Hematopoietic multipotent progenitor cell treated with erythropoietin and hydrocortisone succinate and interleukin-3 and kit ligand, for 4 days (in vitro differentiated cells): ENCODE data around the gene LIPF.
"Not testable (repeated sequence)": the region's sequence is repeated elsewhere in the genome, so short reads cannot be mapped to it uniquely, and the experiment has no call there.

Source experiments
- DNase-seq: peaks from one replicate; pipeline ENCODE4 v3.0.0-alpha.2; 2015

LIPF gene, protein sequence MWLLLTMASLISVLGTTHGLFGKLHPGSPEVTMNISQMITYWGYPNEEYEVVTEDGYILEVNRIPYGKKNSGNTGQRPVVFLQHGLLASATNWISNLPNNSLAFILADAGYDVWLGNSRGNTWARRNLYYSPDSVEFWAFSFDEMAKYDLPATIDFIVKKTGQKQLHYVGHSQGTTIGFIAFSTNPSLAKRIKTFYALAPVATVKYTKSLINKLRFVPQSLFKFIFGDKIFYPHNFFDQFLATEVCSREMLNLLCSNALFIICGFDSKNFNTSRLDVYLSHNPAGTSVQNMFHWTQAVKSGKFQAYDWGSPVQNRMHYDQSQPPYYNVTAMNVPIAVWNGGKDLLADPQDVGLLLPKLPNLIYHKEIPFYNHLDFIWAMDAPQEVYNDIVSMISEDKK

DNA sequence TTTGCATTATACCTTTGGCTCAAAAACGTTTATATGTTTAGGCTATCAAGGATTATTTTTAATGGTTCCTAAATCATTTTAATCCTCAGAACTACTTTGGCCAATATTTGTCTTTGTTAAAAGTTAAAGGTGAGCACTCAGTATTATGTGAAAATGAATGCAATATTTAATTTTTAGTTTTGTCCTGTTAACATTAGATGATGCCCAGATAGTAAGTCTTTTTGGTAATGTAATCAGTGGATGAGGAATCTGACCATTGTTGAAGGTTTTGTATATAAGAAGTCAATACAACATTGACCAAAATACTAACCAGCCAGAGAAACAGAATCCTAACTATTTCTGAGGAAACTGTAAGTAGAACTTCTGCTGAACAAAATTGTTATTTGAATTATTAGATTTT is at the start of gene LIPF:
Gene LIPF, plus strand, starts transcription at position 301 of the 400 bp plus-strand sequence. CDS start 2,856 bp downstream, outside the sequence.
- no peak for DNase-seq

DNA sequence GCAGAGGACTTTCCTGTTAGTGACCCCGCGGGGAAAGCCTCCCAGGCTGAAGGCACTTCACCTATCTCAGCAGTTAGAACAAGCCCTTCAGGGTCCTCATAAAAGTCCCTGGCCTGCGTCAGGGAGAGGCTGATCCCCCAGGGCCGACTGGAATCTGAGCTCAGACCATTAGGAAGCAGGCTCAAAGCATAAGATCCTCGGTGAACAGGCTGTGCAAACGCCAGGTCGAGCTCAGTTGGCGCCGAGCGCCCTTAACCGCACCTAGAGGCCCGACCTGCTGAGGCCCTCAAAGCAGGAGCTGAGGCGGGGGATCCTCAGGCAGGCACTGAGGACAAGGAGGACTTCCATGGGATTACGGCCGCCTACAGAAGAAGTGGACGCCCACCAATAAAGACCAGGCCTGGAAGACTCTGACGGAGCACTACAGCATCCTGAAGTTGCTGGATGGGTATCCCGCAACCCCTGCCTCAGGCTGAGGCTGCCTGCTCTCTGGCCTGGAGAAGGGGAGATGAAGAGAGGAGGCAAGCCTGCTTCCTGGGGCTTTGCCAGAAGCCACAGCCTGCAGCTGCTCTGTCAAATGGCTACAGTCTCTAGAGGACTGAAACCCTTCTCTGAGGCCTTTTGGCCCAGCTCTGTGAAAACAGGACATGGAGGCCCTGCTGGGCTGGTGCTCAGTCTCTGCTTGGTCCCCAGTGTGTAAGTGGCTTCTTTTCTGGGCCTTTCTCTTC is 47.8 kb upstream of the LIPF start:
- DNase-seq = no peak

DNA sequence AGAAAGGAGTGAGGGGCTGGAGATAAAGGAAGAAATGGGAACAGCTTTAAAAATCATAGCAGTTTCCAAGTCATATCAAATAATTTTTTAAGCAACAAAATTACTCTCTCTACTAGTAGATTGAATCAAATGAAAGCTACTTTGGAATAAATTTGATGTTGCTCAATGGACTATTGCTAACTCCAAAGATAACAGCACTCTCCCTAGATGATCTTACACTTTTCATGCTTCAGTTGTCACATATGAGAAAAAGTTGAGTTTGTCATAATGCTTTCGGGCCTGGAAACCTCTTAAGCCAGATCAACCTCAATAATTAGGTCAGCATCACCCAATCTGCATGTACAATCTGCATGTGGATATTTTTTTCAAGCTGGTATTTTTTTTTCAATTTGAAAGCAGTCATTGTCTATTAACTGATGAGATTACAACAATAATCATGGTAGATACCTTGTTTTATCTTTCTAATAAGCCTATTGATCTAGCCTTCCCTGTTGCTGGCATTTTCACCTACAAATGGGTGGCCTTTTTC is 46.4 kb upstream of the LIPF start:
- no peak for DNase-seq

DNA sequence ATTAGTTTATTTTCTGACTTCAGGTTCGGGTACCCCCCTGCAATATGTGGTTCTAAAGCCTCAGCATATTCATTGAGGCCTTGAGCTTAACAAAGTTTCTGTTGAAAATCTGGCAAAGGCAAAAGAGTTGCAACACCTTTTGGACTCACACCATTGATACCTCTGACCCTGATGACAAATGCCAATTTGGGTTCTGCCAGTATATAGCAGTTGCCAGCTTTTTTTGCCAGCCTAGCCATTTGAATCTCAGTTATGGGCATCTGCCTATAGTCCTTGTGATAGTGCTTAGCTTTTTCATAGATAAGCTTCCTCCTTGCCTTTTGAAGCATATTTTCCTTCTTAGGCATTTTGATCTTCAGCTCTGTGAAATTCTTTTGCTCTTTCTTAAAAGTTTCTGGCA is 45.7 kb upstream of the LIPF start:
- no peak for DNase-seq

DNA sequence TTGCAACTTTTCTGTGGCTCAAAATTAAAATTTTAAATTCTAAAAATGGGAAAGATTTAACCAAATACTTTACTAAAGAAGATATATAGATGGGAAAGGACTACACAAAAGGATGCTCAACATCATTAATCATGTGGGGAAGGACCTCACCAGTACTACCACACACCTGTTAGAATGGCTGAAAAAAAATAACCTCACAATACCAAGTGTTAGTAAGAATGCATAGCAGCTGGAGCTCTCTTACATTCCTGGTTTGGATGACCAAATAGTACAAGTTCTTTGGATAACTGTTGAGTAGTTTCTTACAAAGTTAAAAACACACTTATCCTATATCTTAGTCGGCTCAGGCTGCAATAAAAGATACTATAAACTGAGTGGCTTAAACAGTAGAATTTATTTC is 43.8 kb upstream of the LIPF start:
- no peak for DNase-seq

DNA sequence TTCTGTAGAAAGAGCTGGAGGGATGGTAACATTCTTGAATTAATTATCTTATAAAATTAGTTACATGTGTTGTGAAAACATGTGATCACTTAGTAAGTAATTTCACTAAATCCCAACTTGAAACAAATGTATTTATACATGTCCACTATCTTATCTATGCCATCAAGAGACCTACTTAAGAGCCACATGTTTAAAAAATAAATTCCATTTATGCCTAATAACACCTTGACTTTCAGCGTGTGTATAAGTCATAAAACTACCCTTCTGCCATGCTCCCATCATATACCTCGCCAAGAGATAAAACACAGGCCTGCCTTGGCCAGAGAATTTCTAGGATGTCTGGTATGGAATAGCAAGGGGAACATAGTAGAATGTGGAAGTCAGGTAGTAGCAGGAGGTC is 40.4 kb upstream of the LIPF start:
- DNase-seq = no peak

DNA sequence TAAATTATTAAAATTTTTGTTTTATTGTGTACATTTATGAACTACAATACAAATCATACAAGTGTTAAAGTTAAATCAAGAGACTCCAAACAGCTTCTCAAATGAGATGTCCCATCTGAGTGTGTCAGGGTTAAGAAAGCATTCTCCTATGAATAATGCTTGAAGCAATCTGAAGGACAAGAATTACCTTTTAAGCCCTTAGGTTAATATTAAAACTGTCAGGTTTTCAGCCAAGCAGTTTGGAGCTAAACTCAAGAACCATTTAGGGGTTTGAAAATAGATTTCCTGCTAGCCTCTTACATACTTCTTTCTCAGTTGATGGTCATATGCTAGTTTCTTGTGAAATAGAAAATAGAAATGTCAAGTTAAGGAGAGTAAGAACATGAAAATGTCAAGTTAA is 39.4 kb upstream of the LIPF start:
- DNase-seq = no peak

DNA sequence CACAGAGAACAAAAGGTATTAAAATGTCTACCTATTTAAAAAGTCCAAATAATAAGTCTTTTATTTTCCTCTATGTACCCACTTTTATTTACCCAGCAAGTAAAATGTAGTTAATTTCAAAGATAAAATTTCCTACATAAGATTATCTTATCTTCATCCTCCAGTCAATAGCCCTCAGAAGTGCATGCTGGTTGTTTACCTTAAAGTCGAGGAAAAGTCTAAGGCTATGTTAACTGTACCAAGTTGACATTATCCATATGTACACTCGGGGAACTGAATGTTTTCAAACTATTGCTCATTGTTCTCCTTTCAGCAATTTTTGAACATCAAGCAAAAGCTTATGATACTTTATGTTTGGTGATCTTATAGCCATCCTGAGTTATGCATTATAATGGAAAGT is 24.1 kb upstream of the LIPF start:
- no peak for DNase-seq

DNA sequence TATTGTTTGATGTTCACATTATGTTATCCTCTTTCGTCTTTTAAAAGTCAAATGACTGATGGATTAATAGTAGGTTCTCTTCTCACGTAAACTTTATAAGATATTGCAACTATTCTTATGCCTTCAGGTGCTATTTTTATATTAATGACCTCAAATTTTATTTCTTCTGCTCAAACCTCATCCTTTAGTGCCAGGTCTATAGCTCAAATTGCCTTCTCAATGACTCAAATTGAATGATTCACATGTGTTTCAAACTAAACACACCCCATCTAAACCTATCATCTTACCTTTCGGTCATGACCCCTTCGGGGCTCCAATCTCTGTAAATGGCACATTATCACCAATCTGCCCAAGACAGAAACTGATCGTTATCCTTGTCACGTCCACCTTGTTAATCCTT is 22.0 kb upstream of the LIPF start:
- DNase-seq = no peak

DNA sequence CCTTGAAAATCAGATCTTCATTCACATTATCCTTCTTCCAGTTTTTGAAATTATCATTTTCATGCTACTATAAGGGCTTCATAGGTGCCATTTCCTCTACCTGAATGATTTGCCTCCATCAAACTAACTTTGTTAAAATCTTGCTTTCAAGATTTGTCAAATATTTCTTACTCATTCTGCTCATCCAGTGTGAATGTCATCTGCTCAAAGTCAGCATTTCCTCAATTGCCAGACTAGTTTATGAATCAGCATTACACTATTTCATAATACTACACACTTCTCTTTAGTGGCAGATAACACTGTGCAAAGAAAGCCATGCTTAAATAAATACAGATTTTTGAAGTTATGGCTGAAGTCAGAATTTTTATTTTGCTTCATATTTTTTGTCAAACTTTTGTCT is 21.3 kb upstream of the LIPF start:
- DNase-seq = peak; percentile 47

DNA sequence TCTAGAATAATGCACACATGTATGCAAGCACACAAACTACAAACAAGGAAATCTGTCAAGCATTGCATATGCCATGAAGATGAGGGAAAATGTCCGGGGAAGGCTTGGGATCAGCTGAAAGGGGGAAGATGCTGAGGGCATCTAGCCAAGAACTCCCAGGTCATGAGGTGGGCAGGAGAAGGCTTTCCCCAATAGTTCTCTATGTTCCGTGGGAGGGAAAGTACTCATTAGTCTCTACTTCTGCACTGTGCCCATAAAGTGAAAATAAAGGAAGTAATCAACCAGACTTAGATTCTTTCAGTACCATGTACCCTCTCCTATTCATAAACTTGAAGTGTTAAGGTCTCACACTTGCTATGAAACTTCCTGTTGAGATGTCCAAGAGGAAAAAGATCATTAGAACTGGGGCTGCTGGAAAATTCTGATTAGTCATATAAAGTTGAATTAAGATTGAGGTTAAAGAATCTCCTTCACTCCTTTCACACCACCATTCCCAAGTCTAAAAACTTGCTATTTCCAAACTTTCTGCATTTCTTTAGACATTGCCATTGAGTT is 17.1 kb upstream of the LIPF start:
- DNase-seq = no peak

DNA sequence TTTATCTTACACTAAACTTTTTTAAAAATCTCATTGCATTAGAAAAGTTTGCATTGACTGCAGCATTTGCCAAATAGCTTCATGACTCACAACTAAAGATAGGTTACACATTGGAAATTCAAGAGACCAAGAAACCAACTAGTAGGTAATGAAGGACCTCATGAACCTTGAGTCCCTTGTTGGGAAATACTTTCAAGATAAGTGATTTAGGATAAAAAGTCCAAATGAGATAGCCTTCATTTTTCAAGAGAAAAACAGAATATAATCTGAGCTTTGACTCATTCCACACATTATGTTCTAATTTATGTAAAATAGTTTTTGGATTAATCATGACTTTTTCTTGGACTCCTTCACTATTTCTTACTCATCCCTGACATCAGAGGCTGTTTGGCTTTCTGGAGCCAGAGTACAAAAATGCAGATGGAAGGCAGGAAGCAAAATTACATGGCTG is 13.1 kb upstream of the LIPF start:
- DNase-seq = peak; percentile 62

DNA sequence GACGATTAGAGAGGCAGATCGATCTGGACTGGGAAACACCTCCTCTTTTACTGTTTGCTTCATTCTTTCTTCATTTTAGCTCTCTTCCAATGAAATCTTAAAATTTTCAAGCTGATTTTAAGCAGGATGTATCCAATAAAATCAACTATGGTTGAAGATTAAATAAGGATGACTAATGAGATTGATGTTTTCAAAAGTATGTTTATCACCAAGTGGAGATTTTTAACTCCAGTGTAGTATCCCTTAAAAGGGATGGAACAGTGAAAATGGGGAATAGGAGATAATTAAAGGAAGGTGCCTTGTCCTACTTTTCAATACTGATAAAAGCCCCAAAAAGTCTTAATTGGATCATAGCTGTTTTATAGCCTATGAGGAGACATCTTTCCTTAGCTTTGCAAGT is 11.6 kb upstream of the LIPF start:
- no peak for DNase-seq

DNA sequence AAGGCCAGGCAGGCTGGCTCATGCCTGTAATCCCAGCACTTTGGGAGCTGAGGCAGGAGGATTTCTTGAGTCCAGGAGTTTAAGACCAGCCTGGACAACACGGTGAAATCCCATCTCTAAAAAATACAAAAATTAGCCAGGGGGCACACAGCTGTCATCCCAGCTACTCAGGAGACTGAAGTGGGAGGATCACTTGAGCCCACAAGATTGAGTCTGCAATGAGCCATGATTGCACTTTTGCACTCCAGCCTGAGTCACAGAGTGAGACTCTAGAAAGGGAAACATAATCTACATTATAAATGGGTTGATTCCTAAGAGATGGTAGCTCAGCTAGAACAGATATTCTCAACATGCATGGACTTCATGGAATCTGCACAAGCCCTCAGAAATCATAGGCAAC is 6.3 kb upstream of the LIPF start:
- DNase-seq = no peak

DNA sequence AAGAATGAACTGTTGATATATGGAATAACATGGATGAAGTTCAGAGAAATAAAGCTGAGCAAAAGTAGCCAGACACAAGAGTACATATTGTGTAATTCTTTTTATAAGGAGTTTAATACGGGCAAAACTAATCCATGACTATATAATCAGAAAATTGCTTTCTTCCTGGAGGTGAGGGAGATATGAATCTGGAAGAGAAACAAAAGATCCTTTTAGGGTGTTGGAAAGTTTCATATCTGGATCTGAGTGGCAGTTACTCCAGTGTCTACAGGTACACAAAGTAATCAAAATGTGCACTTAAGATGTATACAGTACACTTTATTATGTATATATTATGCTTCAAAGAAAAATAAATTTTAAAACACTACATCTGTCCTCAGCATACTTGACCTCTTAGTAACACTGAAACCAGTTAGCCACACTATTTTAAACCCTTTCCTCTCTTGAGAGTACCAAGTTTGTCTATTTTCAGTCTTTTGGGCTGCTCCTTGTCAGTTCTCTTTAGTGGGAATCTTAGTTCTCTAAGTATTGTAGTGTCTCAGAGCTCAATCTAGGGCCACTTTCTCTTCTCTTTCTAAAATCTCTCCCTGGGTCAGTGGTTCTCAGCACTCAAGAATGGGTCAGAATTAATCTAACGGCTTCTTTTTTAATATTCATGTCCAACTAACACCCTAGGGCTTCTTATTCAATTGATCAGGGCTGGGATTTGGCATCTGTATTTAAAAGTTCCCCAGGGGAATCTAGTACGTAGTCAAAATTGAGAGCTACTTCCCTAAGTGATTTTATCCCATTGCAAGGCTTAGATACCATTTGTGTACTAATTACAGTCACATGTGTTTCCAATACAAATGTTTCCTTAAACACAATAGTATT is 4.3 kb upstream of the LIPF start:
- no peak for DNase-seq

DNA sequence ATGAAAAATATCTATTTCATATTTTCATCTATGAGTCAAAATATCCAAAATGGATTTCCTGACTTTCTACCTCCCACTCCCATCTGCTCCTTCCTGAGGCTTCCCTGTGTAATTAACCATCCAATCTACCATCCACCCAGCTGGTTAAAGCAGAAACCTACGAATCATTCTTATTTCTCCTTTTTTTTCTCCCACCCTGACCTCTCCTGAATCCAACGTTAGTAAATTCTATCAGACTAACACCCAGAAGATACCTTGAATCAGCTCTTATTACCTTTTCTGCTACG is 3.7 kb upstream of the LIPF start:
- DNase-seq = no peak

DNA sequence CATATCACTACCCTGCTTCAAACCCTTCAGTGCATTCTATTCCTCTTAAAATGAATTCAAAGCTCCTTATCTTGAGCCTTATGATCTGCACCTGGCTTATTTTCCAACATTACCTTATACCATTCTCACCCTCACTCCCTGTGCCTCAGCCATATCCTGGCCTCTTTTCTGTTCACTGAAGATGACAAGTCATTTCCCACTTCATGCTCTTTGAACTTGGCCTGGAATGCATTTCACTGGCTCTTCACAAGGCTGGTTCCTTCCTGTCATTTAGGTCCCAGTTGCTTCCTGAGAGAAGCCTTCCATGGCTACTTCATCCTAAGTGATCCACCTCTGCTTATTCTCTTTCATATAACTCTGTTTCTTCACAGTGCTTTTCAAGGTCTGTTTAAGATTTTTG is 3.2 kb upstream of the LIPF start:
- no peak for DNase-seq

DNA sequence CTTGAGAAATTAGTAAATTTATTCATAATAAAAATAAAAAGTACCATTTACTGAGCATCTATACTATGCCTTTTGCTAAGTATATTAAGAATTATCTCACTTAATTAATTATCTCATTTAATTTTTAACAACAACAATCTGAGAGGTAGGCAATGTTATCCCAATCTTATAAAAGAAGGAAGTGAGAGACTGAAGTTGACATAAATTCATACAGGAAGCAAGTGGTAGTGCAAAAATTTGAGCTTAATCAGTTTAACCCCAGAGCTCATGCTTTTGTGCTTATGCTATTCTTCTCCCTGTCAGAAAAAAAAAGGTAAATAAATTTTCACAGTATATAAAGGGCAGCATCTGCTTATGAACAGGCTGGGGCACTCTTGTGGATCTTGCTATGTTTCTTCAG is 2.7 kb upstream of the LIPF start:
- DNase-seq = peak; percentile 11

DNA sequence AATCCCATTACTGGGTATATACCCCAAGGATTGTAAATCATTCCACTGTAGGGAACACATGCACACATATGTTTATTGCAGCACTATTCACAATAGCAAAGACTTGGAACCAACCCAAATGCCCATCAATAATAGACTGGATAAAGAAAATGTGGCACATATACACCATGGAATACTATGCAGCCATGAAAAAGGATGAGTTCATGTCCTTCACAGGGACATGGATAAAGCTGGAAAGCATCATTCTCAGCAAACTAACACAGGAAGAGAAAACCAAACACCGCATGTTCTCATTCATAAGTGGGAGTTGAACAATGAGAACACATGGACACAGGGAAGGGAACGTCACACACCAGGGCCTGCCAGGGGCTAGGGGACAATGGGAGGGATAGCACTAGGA is 1.1 kb upstream of the LIPF start:
- DNase-seq = not testable (repeated sequence)

DNA sequence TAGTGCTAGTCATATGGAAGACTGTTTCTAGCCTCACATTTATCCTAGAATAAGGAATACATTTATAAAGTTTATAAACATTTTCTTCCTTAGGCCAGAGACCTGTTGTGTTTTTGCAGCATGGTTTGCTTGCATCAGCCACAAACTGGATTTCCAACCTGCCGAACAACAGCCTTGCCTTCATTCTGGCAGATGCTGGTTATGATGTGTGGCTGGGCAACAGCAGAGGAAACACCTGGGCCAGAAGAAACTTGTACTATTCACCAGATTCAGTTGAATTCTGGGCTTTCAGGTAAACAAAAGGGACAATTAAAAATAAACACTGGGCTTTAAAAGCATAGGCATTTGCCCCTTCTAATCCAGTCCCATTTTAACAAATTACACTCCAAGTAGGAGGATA is 4.2 kb downstream of the LIPF start:
- DNase-seq = no peak

DNA sequence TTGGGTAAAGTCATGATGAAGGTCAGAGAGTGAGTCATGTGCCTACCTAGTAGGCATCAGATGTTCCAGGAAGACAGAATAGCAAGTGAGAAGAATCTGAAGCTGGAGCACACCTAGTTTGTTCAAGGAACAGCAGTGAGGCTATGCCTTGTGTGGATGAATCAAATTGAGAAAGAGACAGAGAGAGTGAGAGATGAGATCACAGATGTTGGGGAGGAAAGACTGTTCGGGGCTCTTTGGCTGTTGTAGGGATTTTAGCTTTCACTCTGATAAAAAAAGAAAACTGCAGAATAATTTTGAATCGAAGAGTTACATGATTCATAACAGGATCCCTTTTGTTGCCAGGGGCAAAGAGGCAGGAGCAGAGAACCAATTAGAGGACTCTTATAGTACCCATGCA is 6.3 kb downstream of the LIPF start:
- DNase-seq = no peak

DNA sequence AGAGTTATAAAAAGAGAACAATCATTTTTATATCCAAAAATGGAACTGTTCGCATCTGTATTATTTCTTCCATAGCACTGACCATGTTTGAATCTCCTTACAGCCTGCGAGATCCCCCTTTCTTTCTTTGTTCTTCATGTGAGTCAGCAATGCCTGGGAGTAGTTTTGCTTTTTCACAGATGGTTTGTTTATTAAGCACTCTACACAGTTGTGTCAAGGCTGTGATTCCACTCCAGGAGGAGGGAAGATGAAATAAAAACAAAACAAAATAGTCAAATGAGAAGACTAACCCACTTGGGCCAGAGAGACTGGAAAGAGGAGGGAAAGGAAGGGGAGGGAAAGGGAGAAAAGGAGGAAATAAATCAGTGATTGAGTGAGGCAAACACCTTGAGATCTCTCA is 7.8 kb downstream of the LIPF start:
- DNase-seq = no peak
